ENCODE data around the gene HIF1AN.

DNA sequence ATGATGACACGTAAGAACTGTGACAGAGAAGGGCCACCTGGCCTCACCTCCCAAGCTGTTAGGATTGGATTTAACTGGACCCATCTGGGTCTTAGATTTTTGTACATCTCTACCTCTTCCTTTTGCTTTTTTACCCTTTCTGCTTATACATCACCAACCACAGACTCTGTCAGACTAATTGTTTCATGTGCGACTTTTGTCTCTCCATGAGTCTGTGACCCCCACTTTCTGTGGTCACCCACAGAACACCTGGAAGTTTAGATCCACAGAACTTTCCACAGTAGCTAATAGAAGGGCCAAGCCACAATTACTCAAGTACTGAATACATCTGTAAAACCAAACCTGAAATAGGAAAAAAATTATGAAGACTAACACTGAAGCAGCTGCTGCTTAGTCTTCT is 39.2 kb upstream of the HIF1AN start:
- TF ChIP-seq, protein P1, sequence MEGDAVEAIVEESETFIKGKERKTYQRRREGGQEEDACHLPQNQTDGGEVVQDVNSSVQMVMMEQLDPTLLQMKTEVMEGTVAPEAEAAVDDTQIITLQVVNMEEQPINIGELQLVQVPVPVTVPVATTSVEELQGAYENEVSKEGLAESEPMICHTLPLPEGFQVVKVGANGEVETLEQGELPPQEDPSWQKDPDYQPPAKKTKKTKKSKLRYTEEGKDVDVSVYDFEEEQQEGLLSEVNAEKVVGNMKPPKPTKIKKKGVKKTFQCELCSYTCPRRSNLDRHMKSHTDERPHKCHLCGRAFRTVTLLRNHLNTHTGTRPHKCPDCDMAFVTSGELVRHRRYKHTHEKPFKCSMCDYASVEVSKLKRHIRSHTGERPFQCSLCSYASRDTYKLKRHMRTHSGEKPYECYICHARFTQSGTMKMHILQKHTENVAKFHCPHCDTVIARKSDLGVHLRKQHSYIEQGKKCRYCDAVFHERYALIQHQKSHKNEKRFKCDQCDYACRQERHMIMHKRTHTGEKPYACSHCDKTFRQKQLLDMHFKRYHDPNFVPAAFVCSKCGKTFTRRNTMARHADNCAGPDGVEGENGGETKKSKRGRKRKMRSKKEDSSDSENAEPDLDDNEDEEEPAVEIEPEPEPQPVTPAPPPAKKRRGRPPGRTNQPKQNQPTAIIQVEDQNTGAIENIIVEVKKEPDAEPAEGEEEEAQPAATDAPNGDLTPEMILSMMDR (IDR thresholded peaks at IDR 0.05), result no peak
- no peak for TF ChIP-seq EZH2 (IDR thresholded peaks at IDR 0.05; ENCODE audit: borderline replicate concordance, insufficient read depth, low read depth, low read length, poor library complexity, severe bottlenecking)

All from B cell (primary cell).